CD4-positive, CD25-positive, alpha-beta regulatory T cell (primary cell): ENCODE data around the gene PROSER1. TPM values are rescaled to one million over a fixed set of nuclear protein-coding genes. Genes with fewer than 3 reads are reported as not detected.

Experiments used
- ATAC-seq, 2 donors: fragments of 150-1000 bp; cut with Tn5 transposase; one replicate each; pipeline ENCODE4 v1.10.0; 2021; ENCODE audit warnings: low read depth in 2 of 2, moderate number of reproducible peaks in 2 of 2, moderate library complexity in 1 of 2
- DNase-seq, 3 donors: peaks; one replicate each; pipeline versions ENCODE4 v3.0.0 to v3.0.0-alpha.2; 2012 to 2022; ENCODE audit warnings: mixed read lengths in 1 of 3
- H3K27ac ChIP-seq: one replicate; pipeline ENCODE4 v1.7.0; 2013; ENCODE audit warnings: mild to moderate bottlenecking, low read length; ENCODE audit not compliant: insufficient read depth, poor library complexity, severe bottlenecking
- H3K27me3 ChIP-seq: one replicate; pipeline ENCODE4 v1.7.0; 2013; ENCODE audit warnings: low read length; ENCODE audit not compliant: control insufficient read depth, insufficient read depth
- H3K36me3 ChIP-seq: one replicate; pipeline ENCODE4 v1.7.0; 2013; ENCODE audit warnings: mild to moderate bottlenecking, low read length, moderate library complexity; ENCODE audit not compliant: control insufficient read depth, insufficient read depth
- H3K4me1 ChIP-seq: 2 replicates; pipeline ENCODE4 v1.7.0; 2013; ENCODE audit warnings: mild to moderate bottlenecking, low read length; ENCODE audit not compliant: insufficient read depth, control insufficient read depth, poor library complexity, severe bottlenecking
- H3K4me3 ChIP-seq: one replicate; pipeline ENCODE4 v1.7.0; 2013; ENCODE audit warnings: low read depth, mild to moderate bottlenecking, low read length, moderate library complexity
- H3K9me3 ChIP-seq, 2 experiments: 1 replicate in 1 of 2; 2 replicates in 1 of 2; pipeline ENCODE4 v1.7.0; 2013; ENCODE audit warnings: low read length in 2 of 2, mild to moderate bottlenecking in 1 of 2, moderate library complexity in 1 of 2; ENCODE audit not compliant: control insufficient read depth in 2 of 2
- H3K27ac Mint-ChIP-seq, 3 donors: one replicate each; pipeline ENCODE4 v1.8.0; 2020 to 2022; ENCODE audit warnings: mild to moderate bottlenecking in 3 of 3, mixed read lengths in 3 of 3, moderate library complexity in 2 of 3
- H3K27me3 Mint-ChIP-seq: one replicate; pipeline ENCODE4 v1.8.0; 2022; ENCODE audit warnings: mild to moderate bottlenecking, mixed read lengths
- H3K36me3 Mint-ChIP-seq: one replicate; pipeline ENCODE4 v1.8.0; 2020; ENCODE audit warnings: mixed read lengths
- H3K4me1 Mint-ChIP-seq, 4 donors: one replicate each; pipeline ENCODE4 v1.8.0; 2020 to 2022; ENCODE audit warnings: mixed read lengths in 4 of 4, mild to moderate bottlenecking in 1 of 4
- H3K4me3 Mint-ChIP-seq, 4 donors: one replicate each; pipeline ENCODE4 v1.8.0; 2020 to 2022; ENCODE audit warnings: mild to moderate bottlenecking in 4 of 4, mixed read lengths in 4 of 4, moderate library complexity in 3 of 4
- H3K9me3 Mint-ChIP-seq, 7 donors: one replicate each; pipeline ENCODE4 v1.8.0; 2020 to 2022; ENCODE audit warnings: mixed read lengths in 7 of 7, mild to moderate bottlenecking in 3 of 7, moderate library complexity in 2 of 7
- polyA plus RNA-seq, 4 donors: library from polyadenylated mRNA; unstranded; fragments of 300-500 nt; fragmentation: Illumina TruSeq; gene quantifications; one replicate each; pipeline ENCODE4 v1.2.3, GENCODE V29; 2021
- total RNA-seq: library from RNA; stranded (reverse); gene quantifications from one replicate; pipeline ENCODE4 v1.2.3, GENCODE V29; 2022

Gene PROSER1
- total and polyA plus RNA-seq, 5 donors from 2014 or later: 10.7 to 42.9 (median 13.4) TPM

- Histone ChIP-seq H3K9me3 (no peaks in the 10 kb centered on the region), H3K4me3 (peak overlapping the region; percentile 95), H3K27me3 (no peaks in the 10 kb centered on the region), H3K4me1 (peaks cover 37% of the 10 kb centered on the region), H3K27ac (peak overlapping the region; percentile 80), H3K36me3 (peaks cover 1% of the 10 kb centered on the region)
- peak overlapping the region; percentile 94 to 99 (median 97) for H3K4me3 Mint-ChIP-seq
- H3K4me1 Mint-ChIP-seq: peaks cover 27 to 57% (median 41%) of the 10 kb centered on the region in 4 donors
- ATAC-seq: no peak
- peak overlapping the region; percentile 96 to 98 (median 97) for H3K27ac Mint-ChIP-seq
- no peaks in the 10 kb centered on the region for H3K9me3 Mint-ChIP-seq
- H3K27me3 Mint-ChIP-seq: no peaks in the 10 kb centered on the region
- H3K36me3 Mint-ChIP-seq: peaks cover 4% of the 10 kb centered on the region
- no peak for DNase-seq
Observed at GRCh38 chr13:39039041-39039440, 1.2 kb upstream of the PROSER1 start.

GRCh38 chr13:39038569-39039030 lies 711 bp upstream of the PROSER1 start:
- Histone ChIP-seq H3K27me3 (no peaks in the 10 kb centered on the region), H3K36me3 (no peaks in the 10 kb centered on the region), H3K27ac (peak overlapping the region; percentile 80), H3K4me3 (peak overlapping the region; percentile 95), H3K9me3 (no peaks in the 10 kb centered on the region), H3K4me1 (peaks cover 42% of the 10 kb centered on the region)
- DNase-seq: peak in 2 of 3 donors; percentile 70 to 78
- Mint-ChIP-seq H3K27ac (peak overlapping the region; percentile 96 to 98 (median 97)), H3K36me3 (peaks cover 4% of the 10 kb centered on the region), H3K4me1 (peaks cover 32 to 61% (median 46%) of the 10 kb centered on the region in 4 donors), H3K27me3 (no peaks in the 10 kb centered on the region), H3K9me3 (no peaks in the 10 kb centered on the region), H3K4me3 (peak overlapping the region; percentile 94 to 99 (median 97))
- peak; percentile 30 to 52 for ATAC-seq

DNA sequence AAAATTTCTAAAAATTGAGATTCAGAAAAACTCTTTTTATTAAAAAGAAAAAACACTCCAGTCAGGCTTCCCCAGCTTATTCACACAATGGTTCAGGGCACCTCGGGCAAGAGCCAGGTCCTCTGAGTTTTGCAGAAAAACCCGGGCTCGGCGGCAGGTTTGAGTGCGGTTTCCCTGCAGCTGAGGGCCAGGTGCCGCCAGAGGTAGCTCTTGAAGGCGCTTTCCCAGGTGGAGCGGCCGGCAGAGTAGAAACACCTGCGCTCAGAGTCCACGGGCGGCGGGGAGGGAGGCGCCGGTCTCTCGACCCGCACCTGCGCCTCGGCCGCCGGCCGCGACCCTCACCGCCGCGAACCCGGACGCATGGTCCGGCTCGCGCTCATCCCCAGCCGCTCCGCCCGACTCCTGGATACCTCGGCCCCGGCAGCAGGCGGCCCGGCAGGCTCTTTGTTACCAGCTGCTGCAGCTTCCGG lies 444 bp downstream of the PROSER1 start:
- Mint-ChIP-seq H3K9me3 (no peaks in the 10 kb centered on the region), H3K27ac (peak overlapping the region; percentile 97 to 98 (median 98)), H3K36me3 (peaks cover 4% of the 10 kb centered on the region), H3K4me3 (peak overlapping the region; percentile 94 to 99 (median 97)), H3K27me3 (no peaks in the 10 kb centered on the region), H3K4me1 (peaks cover 34 to 65% (median 50%) of the 10 kb centered on the region in 4 donors)
- Histone ChIP-seq H3K36me3 (no peaks in the 10 kb centered on the region), H3K4me1 (peaks cover 45% of the 10 kb centered on the region), H3K9me3 (no peaks in the 10 kb centered on the region), H3K27ac (peak overlapping the region; percentile 80), H3K4me3 (peak overlapping the region; percentile 99), H3K27me3 (no peaks in the 10 kb centered on the region)
- no peak for ATAC-seq
- DNase-seq: no peak

- ATAC-seq (no peak), DNase-seq (peak in 2 of 3 donors; percentile 23 to 66)
- Histone ChIP-seq H3K4me3 (peak overlapping the region; percentile 99), H3K27ac (peak overlapping the region; percentile 30), H3K36me3 (no peaks in the 10 kb centered on the region), H3K9me3 (no peaks in the 10 kb centered on the region), H3K4me1 (peaks cover 45% of the 10 kb centered on the region), H3K27me3 (no peaks in the 10 kb centered on the region)
- peak overlapping the region; percentile 80 to 98 (median 97) for H3K27ac Mint-ChIP-seq
- H3K4me3 Mint-ChIP-seq: peak overlapping the region; percentile 94 to 99 (median 97)
- no peaks in the 10 kb centered on the region for H3K27me3 Mint-ChIP-seq
- H3K9me3 Mint-ChIP-seq: no peaks in the 10 kb centered on the region
- peaks cover 38 to 76% (median 54%) of the 10 kb centered on the region in 4 donors for H3K4me1 Mint-ChIP-seq
- H3K36me3 Mint-ChIP-seq: peaks cover 4% of the 10 kb centered on the region
Observed at GRCh38 chr13:39036212-39036611, 1.7 kb downstream of the PROSER1 start.

DNA sequence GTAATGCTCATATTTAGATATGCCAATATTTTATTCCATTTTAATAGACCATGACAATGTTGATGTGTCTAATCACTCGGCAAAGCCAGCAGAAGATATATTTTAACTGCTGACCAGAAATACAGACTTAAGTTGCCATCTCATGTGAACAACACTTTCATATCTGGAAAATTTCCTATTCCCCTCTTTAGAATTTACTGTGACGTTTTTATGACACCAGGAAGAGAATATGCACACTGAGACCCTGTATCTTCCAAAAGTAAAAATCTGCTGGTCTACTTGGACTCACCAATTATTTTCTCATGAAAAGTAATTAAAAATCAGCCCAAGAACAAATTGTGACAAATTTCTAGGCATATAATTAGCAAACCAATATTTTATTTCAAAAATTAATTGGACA lies 2.1 kb downstream of the PROSER1 start:
- H3K9me3 ChIP-seq: no peaks in the 10 kb centered on the region
- ATAC-seq: no peak
- Mint-ChIP-seq H3K4me3 (peak overlapping the region; percentile 94 to 99 (median 97)), H3K36me3 (peaks cover 2% of the 10 kb centered on the region), H3K9me3 (no peaks in the 10 kb centered on the region), H3K4me1 (peaks cover 36 to 75% (median 52%) of the 10 kb centered on the region in 4 donors), H3K27ac (peak overlapping the region in 2 of 3 donors; percentile 80 to 97), H3K27me3 (no peaks in the 10 kb centered on the region)
- H3K4me1 ChIP-seq: peaks cover 45% of the 10 kb centered on the region
- H3K4me3 ChIP-seq: peak overlapping the region; percentile 99
- no peaks in the 10 kb centered on the region for H3K27me3 ChIP-seq
- H3K27ac ChIP-seq: no peak overlapping the region
- no peak for DNase-seq
- H3K36me3 ChIP-seq: peaks cover 4% of the 10 kb centered on the region

DNA sequence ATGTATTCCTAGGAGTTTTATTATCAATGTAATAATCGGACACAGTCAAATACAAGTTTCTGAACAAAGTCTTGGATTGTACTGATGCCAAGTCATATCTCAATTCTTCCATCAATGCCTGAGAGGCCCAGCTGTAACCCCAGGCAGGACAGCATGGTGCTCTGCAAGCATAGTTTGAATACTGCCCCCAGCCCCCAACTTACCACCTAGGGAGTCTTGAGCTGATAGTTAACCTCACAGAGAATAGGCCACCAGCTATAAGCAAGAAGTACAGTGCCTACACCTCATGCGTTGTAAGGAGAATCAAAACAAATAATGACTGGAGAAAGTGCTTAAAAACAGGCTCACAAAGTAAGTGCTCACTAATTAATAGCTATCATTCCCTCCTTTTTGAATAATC lies 2.7 kb downstream of the PROSER1 start:
- ATAC-seq (no peak), DNase-seq (no peak)
- H3K27ac Mint-ChIP-seq: peak overlapping the region; percentile 5 to 97 (median 77)
- Histone ChIP-seq H3K27me3 (no peaks in the 10 kb centered on the region), H3K36me3 (peaks cover 5% of the 10 kb centered on the region), H3K9me3 (no peaks in the 10 kb centered on the region), H3K4me3 (peak overlapping the region; percentile 99), H3K27ac (no peak overlapping the region), H3K4me1 (peaks cover 45% of the 10 kb centered on the region)
- peaks cover 35 to 72% (median 46%) of the 10 kb centered on the region in 4 donors for H3K4me1 Mint-ChIP-seq
- no peaks in the 10 kb centered on the region for H3K27me3 Mint-ChIP-seq
- no peaks in the 10 kb centered on the region for H3K9me3 Mint-ChIP-seq
- H3K4me3 Mint-ChIP-seq: peak overlapping the region; percentile 94 to 99 (median 97)
- no peaks in the 10 kb centered on the region for H3K36me3 Mint-ChIP-seq

GRCh38 chr13:39034085-39034484 lies 3.8 kb downstream of the PROSER1 start:
- no peaks in the 10 kb centered on the region for H3K27me3 Mint-ChIP-seq
- peak overlapping the region in 2 of 3 donors; percentile 49 to 73 for H3K27ac Mint-ChIP-seq
- Histone ChIP-seq H3K27me3 (no peaks in the 10 kb centered on the region), H3K27ac (no peak overlapping the region), H3K4me3 (peak overlapping the region; percentile 99), H3K36me3 (peaks cover 13% of the 10 kb centered on the region), H3K4me1 (peaks cover 39% of the 10 kb centered on the region), H3K9me3 (no peaks in the 10 kb centered on the region)
- ATAC-seq (no peak), DNase-seq (no peak)
- H3K9me3 Mint-ChIP-seq: no peaks in the 10 kb centered on the region
- H3K4me1 Mint-ChIP-seq: peaks cover 30 to 66% (median 40%) of the 10 kb centered on the region in 4 donors
- H3K4me3 Mint-ChIP-seq: peak overlapping the region; percentile 39 to 99 (median 74)
- no peaks in the 10 kb centered on the region for H3K36me3 Mint-ChIP-seq

- Histone ChIP-seq H3K36me3 (peaks cover 32% of the 10 kb centered on the region), H3K4me3 (no peak overlapping the region), H3K9me3 (no peaks in the 10 kb centered on the region), H3K27me3 (no peaks in the 10 kb centered on the region), H3K27ac (no peak overlapping the region), H3K4me1 (peaks cover 33% of the 10 kb centered on the region)
- Mint-ChIP-seq H3K36me3 (peaks cover 5% of the 10 kb centered on the region), H3K4me1 (peaks cover 27 to 59% (median 45%) of the 10 kb centered on the region in 4 donors), H3K27me3 (no peaks in the 10 kb centered on the region), H3K4me3 (peak overlapping the region in 1 of 4 donors; percentile 35), H3K9me3 (no peaks in the 10 kb centered on the region), H3K27ac (peak overlapping the region in 2 of 3 donors; percentile 31 to 76)
- ATAC-seq (no peak), DNase-seq (no peak)
Observed at GRCh38 chr13:39032150-39032549, 5.7 kb downstream of the PROSER1 start.
